HG03520 (cell line): Measurements from ENCODE around the gene FOXD3.

ENCODE experiments used
- ATAC-seq: cut with Tn5 transposase; IDR thresholded peaks from one replicate; pipeline ENCODE4 v1.9.1; 2021; ENCODE audit warnings: mild to moderate bottlenecking, moderate library complexity; ENCODE audit not compliant: unreplicated experiment

The FOXD3 gene

DNA sequence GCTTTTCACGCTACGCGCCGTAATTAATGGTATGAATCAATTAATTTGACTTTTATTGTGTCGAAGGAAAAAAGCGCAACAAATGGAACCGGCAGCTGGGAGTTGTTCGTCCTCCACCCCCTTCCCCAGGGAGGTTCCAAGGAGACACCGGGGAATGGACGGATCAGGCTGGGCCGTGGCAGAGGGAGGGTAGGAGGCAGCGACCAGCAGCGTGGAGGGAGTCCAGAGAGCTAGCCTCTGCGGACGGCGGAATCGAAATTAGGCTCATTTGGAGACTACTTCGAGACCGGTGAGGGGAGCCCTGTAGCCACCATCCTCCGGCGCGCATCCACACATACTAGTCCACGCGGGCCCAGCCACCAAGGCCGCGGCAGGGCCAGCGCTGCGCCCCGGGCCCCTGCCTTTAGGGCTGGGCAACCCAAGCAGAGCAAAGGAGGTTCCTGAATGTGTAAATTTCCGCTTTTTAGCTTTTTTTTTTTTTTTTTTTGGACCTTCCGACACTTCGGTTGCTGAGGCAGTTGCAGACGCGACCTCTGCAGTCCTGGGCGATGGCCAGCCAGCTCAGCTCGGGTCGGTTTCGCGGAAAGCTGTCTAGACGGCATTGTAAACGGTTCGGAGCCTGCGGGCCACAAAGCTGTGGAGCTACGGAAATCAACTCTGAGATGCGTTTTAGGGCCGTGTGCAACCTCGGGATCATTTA is 2.2 kb upstream of the FOXD3 start:
- no peak for ATAC-seq

DNA sequence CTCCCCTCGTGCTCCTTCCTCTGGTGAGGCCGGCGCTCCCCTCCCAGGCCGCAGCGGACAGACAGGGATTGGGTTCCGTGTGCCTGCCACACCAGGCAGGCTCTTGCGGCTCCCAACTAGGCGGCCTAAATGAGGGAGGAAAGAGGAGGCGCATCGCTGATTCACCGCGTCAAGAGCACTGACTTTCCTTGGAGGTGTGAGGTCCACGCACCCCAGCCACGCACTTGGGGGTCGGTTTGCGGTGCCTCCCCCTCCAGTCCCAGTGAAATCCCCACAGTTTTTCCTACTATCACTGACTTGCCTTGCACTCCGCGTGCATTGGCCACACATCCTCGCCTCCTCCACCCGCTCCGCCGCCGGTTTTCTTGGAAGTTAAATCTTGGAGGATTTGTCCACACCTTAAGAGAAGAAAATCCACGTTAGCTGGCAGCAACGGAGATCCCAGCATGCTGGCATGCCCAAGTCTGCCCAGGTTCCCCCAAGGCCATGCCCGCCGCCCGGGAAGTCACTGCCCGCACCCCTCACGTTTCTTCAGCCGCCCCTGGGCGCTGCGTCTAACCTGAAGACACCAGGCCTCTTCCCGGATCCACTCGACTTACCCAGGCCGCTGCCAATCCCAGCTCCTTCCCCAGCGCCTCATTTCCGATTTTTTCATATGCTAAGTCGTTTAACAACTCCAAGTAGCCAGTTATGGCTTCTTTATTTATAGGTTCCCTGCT is 1.1 kb upstream of the FOXD3 start:
- no peak for ATAC-seq

DNA sequence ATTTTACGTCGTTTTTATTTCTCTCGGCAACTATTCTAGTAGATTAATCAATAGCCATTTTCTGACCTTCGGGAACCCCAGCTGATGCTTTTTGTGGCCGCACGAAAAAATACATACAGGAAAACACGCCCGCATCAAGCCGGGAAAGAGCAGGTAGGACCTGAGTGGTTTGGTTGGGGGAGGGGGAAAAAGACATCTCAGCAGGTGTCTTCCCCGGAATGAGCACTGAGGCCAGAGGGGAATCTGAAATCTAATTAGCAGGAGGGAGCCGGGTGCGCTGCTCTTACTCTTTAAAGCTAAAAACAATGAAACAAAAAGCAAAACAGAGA is 618 bp upstream of the FOXD3 start:
- ATAC-seq = no peak

DNA sequence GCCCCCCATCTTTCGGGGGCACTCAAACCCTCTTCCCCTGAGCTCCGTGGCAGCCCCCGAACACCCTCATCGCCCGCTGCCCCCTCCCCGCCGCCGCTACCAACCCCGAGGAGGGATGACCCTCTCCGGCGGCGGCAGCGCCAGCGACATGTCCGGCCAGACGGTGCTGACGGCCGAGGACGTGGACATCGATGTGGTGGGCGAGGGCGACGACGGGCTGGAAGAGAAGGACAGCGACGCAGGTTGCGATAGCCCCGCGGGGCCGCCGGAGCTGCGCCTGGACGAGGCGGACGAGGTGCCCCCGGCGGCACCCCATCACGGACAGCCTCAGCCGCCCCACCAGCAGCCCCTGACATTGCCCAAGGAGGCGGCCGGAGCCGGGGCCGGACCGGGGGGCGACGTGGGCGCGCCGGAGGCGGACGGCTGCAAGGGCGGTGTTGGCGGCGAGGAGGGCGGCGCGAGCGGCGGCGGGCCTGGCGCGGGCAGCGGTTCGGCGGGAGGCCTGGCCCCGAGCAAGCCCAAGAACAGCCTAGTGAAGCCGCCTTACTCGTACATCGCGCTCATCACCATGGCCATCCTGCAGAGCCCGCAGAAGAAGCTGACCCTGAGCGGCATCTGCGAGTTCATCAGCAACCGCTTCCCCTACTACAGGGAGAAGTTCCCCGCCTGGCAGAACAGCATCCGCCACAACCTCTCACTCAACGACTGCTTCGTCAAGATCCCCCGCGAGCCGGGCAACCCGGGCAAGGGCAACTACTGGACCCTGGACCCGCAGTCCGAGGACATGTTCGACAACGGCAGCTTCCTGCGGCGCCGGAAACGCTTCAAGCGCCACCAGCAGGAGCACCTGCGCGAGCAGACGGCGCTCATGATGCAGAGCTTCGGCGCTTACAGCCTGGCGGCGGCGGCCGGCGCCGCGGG is 837 bp downstream of the FOXD3 start:
- ATAC-seq = no peak

GRCh38 chr1:63323865-63324778 is 1.8 kb downstream of the FOXD3 start:
- no peak for ATAC-seq

DNA sequence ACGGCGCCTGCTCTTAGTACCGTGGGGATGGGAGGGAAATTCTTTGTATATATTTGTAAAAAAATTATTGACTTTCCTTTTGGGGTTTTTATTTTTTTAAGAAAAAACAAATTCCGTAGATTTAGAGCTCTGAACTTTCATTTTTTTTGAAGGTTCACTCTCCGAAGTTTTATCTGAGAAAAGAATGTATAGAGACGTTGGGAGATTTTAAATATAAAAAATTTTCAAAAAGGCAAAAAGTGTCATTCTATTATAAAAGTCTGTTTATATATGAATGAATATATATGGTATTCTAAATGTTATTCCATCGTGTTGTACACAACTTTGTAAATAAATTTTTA is 2.4 kb downstream of the FOXD3 start:
- ATAC-seq = no peak

GRCh38 chr1:63325279-63325985 is 3.1 kb downstream of the FOXD3 start:
- no peak for ATAC-seq

- ATAC-seq = no peak
Observed at GRCh38 chr1:63326106-63326472, 3.7 kb downstream of the FOXD3 start.

- no peak for ATAC-seq
Observed at GRCh38 chr1:63326473-63327380, 4.4 kb downstream of the FOXD3 start.

DNA sequence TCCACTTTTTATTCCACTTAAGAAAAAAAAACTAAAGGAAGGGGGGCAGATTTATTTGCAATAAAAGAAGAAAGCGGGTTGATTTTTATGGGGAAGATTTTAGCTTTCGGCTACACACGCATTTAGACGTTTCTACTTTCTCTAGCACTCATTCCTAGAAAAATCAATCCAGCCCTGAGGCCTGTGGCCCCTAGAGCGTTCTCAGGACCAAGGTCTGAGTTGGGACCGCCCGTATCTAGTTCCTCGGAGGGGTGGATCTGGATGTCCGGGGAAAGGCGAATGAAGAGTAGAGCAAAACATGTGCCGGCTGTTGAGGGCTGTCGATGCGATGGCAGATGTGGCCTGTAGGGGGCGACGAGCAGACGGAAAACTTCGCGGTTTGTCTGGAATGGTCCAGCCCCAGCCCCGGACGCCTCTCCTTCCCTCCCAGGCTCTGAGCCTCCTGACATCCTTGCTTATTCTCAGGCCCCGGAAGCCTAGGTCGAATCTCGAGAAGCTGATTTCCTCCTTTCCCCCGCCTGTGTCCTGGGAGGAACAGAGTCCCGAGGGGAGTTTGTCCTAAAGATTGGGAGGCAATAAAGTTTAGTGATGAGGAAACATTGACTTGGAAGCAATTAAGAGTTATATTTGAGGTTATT is 5.2 kb downstream of the FOXD3 start:
- no peak for ATAC-seq

- no peak for ATAC-seq
Observed at GRCh38 chr1:63328122-63328521, 5.8 kb downstream of the FOXD3 start.

GRCh38 chr1:63328781-63329180 is 6.4 kb downstream of the FOXD3 start:
- ATAC-seq = no peak

DNA sequence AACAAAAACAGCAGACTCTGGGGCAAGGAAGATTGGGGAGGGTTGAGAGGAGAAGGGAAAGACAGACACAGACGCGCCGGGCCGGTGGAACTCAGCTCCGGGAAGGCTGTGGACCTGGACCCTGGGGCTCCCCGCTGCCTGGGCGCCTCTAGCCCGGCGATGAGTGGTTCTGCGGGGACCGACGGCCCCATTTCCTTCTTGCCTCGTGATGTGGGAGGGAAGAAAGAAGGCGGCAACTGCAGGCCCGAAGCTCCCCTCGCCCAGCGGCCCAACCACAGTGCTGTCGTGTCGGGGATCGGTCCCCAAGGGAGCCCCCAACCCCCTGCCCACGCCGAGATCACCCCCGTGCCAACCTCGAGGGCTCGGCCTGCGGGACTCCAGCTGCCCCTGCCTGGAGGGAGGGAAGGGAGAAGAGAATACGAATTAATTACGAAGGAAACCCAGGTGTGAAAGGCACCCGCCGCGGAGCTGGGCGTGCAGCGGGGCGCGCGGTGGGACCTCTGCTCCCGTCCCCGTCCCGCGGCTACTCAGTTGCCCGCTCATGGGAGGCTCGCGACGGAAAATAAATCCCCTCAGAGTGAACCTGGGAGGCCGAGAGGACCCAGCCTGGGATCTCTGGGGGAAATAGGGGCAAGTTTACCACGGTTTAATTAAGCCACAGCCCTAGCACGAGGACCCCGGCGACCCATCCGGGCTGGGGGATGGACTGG is 7.4 kb downstream of the FOXD3 start:
- ATAC-seq = no peak

DNA sequence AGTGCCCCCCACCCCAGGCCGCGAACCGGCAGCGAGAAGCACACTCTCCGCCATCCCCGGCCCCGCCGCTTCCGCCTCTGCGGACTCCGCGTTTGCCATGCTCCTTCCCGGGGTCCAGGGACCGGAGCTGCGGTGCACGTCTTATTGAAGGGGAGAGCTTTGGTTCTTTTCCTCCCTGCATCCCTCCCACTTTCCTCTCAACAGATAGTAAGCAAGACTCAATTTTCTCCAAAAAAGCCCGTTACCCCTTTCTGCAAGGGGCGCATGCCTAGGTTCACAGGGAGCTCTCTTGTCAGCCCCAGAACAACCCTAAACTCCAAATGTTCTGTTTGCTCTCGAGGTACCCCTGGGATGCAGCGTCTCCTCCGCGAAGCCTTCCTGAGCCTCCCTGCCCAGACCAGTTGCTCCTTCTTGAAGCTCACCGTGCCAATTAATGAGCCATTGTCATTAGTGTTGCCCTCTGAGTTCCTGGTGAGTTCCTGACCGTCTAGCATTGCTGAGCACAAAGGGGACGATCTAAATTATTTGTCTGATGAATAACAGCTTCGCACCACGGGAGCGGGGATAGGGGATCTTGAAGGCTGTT is 8.1 kb downstream of the FOXD3 start:
- ATAC-seq = no peak

DNA sequence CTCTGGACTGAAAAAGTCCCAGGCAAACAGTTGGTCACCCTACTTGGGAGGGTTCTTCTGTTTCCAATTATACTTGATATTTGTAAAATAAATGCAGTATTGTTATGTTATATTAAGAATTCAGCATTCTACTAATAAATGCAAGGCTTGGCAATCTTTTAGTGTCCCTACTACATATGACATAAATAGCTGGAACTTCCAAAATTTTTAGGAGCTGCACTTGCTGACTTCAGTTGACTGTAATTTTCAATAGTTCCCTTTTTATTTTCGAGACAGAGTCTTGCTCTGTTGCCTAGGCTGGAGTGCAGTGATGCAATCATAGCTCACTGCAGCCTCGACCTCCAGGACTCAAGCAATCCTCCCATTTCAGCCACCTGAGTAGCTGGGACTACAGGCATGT is 20.0 kb downstream of the FOXD3 start:
- no peak for ATAC-seq

DNA sequence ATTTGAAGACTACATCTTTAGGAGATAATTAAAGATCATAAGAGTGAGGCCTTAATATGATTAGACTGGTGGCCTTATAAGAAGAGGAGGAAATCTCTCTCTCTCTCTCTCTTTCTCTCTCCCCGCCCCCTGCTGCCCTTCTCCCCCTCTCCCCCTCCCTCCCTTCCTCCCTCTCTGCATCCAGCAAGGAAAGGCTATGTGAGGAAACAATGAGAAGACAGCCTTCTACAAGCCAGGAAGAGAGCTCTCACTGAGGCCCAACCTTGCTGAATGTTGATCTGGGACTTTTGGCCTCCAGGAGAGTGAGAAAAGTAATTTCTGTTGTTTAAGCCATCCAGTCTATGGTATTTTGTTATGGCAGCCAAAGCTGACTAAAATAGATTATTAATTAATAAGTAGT is 21.6 kb downstream of the FOXD3 start:
- ATAC-seq = no peak

GRCh38 chr1:63350320-63350719 is 28.0 kb downstream of the FOXD3 start:
- ATAC-seq = no peak

- ATAC-seq = no peak
Observed at GRCh38 chr1:63352736-63353135, 30.4 kb downstream of the FOXD3 start.
